Activated T-helper 17 cell treated with anti-CD3 and anti-CD28 coated beads, Interleukin-2, amount 50 U/mL, for 72 hours (primary cell): Measurements from ENCODE around the gene HECA. TPM values are rescaled to one million over a fixed set of nuclear protein-coding genes. Genes with fewer than 3 reads are reported as not detected.

Source experiments
- ATAC-seq: fragments of 150-1000 bp; cut with Tn5 transposase; replicated peaks from 2 replicates; pipeline ENCODE4 v1.10.0; 2021; ENCODE audit warnings: mild to moderate bottlenecking, moderate library complexity
- H3K27ac Mint-ChIP-seq: one replicate; pipeline ENCODE4 v1.8.0; 2022; ENCODE audit warnings: mixed read lengths
- H3K27me3 Mint-ChIP-seq: one replicate; pipeline ENCODE4 v1.8.0; 2022; ENCODE audit warnings: mixed read lengths
- H3K36me3 Mint-ChIP-seq: one replicate; pipeline ENCODE4 v1.8.0; 2022; ENCODE audit warnings: low read depth, mild to moderate bottlenecking, mixed read lengths
- H3K4me1 Mint-ChIP-seq: one replicate; pipeline ENCODE4 v1.8.0; 2022; ENCODE audit warnings: mixed read lengths
- H3K4me3 Mint-ChIP-seq: one replicate; pipeline ENCODE4 v1.8.0; 2022; ENCODE audit warnings: mild to moderate bottlenecking, mixed read lengths
- H3K9me3 Mint-ChIP-seq: one replicate; pipeline ENCODE4 v1.8.0; 2022; ENCODE audit warnings: mixed read lengths
- total RNA-seq, 2 donors: library from RNA; stranded (reverse); gene quantifications; one replicate each; pipeline ENCODE4 v1.2.3, GENCODE V29; 2022

HECA gene
- total RNA-seq, 2 donors from 2014 or later = 67.0 to 85.7 TPM

DNA sequence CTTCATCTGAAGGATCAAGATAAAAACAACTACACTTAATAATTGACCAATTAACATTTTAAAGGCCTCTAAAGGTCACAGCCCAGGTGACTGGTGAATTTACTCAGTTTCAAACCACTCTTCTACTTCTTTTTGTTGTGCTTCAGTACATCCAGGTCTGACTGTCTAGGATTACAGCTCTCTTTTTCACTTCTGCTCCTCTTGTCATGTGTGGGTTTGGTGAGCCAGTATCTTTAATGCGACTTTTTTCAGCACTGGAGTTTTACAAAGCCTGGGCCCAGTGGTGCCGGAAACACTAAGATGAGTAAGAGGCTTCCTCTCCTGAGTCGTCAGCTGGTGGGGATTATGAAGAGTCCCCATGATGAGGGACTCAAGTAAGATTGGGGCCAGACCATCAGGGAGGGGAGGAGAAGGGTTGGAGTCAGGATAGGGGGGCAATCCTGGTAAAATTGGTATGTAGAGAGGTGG, 27.0 kb downstream of the HECA start:
- peak overlapping the region; percentile 77 for H3K4me3 Mint-ChIP-seq
- peak overlapping the region; percentile 96 for H3K27ac Mint-ChIP-seq
- H3K27me3 Mint-ChIP-seq = no peaks in the 10 kb centered on the region
- ATAC-seq = peak; percentile 88
- peaks cover 62% of the 10 kb centered on the region for H3K4me1 Mint-ChIP-seq
- H3K36me3 Mint-ChIP-seq = peaks cover 70% of the 10 kb centered on the region
- H3K9me3 Mint-ChIP-seq = no peaks in the 10 kb centered on the region

DNA sequence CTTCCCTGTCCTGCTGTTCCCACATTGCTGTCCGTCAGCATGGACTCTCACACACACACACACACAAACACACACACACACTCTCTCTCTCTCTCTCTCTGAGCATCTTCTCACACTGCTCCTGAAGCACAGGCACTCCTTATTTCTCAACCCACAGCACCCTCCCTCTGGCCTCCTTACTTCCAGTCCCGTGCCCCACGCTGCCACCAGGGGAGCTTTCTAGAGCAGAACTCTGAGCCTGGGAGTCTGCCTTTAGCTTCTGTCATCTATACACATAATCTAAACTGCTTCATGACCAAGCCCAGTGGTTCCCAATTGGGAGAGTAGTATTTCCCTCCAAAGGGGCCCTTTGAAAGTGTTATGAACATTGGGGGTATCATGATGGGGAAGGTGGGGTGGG, 29.1 kb downstream of the HECA start:
- Mint-ChIP-seq H3K4me3 (peak overlapping the region; percentile 77), H3K4me1 (peaks cover 65% of the 10 kb centered on the region), H3K27me3 (no peaks in the 10 kb centered on the region), H3K9me3 (no peaks in the 10 kb centered on the region), H3K36me3 (peaks cover 80% of the 10 kb centered on the region), H3K27ac (peak overlapping the region; percentile 96)
- no peak for ATAC-seq

DNA sequence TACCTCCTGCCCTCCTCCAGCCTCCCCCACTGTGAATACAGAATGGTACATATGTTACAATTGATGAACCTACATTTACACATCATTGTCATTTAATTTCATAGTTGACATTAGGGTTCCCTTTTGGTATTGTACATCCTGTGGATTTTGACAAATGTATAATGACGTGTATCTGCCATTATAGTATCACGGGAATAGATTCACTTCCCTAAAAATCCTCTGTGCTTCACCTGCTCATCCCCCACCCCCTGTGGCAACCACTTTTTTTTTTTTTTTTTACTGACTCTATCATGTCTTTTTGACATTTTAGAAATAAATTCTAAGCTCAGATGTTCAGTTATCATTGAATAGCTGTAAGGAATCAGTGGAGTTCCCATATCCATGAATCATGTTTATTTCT, 30.4 kb downstream of the HECA start:
- Mint-ChIP-seq H3K9me3 (no peaks in the 10 kb centered on the region), H3K27ac (peak overlapping the region; percentile 96), H3K36me3 (peaks cover 93% of the 10 kb centered on the region), H3K4me3 (peak overlapping the region; percentile 77), H3K4me1 (peaks cover 72% of the 10 kb centered on the region), H3K27me3 (no peaks in the 10 kb centered on the region)
- ATAC-seq = no peak

GRCh38 chr6:139166238-139166955, 31.5 kb downstream of the HECA start:
- no peak for ATAC-seq
- Mint-ChIP-seq H3K4me1 (peaks cover 74% of the 10 kb centered on the region), H3K4me3 (peak overlapping the region; percentile 10), H3K27ac (peak overlapping the region; percentile 60), H3K36me3 (peaks cover 97% of the 10 kb centered on the region), H3K27me3 (no peaks in the 10 kb centered on the region), H3K9me3 (no peaks in the 10 kb centered on the region)

DNA sequence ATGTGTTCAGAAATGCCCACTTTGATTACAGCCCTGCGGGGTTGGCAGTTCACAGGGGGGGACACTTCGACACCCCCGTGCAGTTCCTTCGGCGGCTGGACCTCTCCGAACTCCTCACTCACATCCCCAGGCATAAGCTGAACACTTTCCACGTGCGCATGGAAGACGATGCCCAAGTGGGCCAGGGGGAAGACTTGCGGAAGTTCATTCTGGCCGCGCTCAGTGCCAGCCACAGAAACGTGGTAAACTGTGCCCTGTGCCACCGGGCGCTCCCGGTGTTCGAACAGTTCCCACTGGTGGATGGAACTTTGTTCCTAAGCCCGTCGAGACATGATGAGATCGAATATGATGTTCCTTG, 32.1 kb downstream of the HECA start:
- no peaks in the 10 kb centered on the region for H3K27me3 Mint-ChIP-seq
- no peak for ATAC-seq
- peak overlapping the region; percentile 10 for H3K4me3 Mint-ChIP-seq
- H3K36me3 Mint-ChIP-seq = peaks cover 97% of the 10 kb centered on the region
- peak overlapping the region; percentile 60 for H3K27ac Mint-ChIP-seq
- no peaks in the 10 kb centered on the region for H3K9me3 Mint-ChIP-seq
- peaks cover 69% of the 10 kb centered on the region for H3K4me1 Mint-ChIP-seq

DNA sequence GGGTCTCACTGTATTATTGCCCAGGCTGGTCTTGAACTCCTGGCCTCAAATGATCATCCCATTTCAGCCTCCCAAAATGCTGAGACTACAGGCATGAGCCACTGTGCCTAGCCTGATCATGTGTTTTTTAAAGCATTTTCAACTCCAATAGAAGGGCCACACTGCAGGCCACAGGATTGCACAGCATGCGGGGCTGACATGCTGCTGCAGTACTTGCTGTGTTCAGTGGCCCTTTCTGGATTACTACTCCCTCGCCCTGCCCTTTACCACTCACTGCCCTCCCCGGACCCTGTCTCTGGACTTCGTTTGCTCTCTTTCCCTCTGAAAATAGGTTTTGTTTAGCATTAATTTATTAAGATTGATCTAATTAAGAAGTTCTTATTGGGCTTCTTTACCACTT, 37.3 kb downstream of the HECA start:
- H3K36me3 Mint-ChIP-seq = peaks cover 100% of the 10 kb centered on the region
- ATAC-seq = no peak
- no peaks in the 10 kb centered on the region for H3K9me3 Mint-ChIP-seq
- peak overlapping the region; percentile 63 for H3K4me3 Mint-ChIP-seq
- H3K4me1 Mint-ChIP-seq = peaks cover 82% of the 10 kb centered on the region
- H3K27ac Mint-ChIP-seq = peak overlapping the region; percentile 88
- H3K27me3 Mint-ChIP-seq = no peaks in the 10 kb centered on the region

- Mint-ChIP-seq H3K9me3 (no peaks in the 10 kb centered on the region), H3K27ac (peak overlapping the region; percentile 88), H3K27me3 (no peaks in the 10 kb centered on the region), H3K4me1 (peaks cover 82% of the 10 kb centered on the region), H3K4me3 (peak overlapping the region; percentile 63), H3K36me3 (peaks cover 100% of the 10 kb centered on the region)
- ATAC-seq = peak; percentile 82
Observed at GRCh38 chr6:139172567-139172966, 37.7 kb downstream of the HECA start.

DNA sequence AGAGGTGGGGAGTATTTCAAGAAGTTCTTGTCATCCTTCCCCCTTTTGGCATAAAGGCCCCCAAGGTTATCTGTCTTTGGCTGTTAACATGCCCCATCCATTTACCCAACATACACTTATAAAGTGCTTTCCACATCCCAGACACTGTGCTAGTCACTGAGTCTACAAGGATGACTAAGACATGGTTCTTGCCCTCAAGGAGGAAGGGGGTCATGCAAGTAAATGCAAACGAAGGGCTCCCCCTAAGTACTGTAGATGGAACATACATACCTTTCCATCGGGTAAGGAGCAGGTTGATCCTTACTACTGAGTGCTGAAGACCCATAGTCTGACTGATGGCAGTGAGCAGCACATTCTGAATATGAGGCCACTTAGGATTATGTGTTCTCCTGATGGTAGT, 38.3 kb downstream of the HECA start:
- H3K4me3 Mint-ChIP-seq = peak overlapping the region; percentile 63
- H3K27ac Mint-ChIP-seq = peak overlapping the region; percentile 88
- no peaks in the 10 kb centered on the region for H3K27me3 Mint-ChIP-seq
- peaks cover 83% of the 10 kb centered on the region for H3K4me1 Mint-ChIP-seq
- peak; percentile 85 for ATAC-seq
- peaks cover 100% of the 10 kb centered on the region for H3K36me3 Mint-ChIP-seq
- no peaks in the 10 kb centered on the region for H3K9me3 Mint-ChIP-seq

DNA sequence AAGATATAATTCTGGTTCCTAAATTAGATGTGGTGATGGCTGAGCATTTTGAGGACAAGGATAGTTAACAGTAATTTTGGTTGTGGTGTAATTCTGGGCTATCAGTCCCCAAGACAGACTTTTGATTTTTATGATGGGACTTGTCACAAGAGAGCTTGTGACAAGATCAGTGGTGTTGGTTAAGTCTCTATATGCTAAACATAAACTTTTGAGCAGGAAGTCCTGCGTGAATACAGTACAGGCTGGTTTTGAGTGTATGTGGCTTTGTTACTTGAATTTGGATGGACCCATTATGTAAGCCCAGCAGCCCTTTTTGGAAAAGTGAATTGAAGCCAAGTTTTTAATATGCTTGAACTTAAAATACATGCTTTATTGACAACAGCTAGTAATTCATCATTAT, 38.9 kb downstream of the HECA start:
- Mint-ChIP-seq H3K4me3 (peak overlapping the region; percentile 63), H3K27ac (peak overlapping the region; percentile 88), H3K27me3 (no peaks in the 10 kb centered on the region), H3K36me3 (peaks cover 100% of the 10 kb centered on the region), H3K9me3 (no peaks in the 10 kb centered on the region), H3K4me1 (peaks cover 82% of the 10 kb centered on the region)
- ATAC-seq = peak; percentile 16

DNA sequence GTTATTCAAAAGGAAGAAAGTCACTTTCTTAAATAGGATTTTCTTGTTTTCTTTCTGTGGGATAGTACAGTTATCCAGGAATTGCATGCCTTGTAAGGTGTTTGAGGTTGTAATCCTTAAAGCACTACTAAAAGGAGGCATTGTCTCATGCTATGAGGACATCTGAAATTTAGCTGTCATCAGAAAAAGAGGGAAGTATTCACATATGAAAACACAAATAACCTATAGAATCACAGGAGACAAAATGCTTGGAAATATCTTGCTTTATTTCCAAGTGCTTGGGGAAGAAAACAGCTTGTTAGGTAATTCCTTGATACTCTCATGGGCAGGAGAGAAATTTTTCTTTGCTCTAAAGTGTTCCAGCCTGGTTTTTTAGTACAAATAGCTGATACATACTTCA, 40.1 kb downstream of the HECA start:
- H3K9me3 Mint-ChIP-seq = no peaks in the 10 kb centered on the region
- no peak for ATAC-seq
- H3K36me3 Mint-ChIP-seq = peaks cover 100% of the 10 kb centered on the region
- peak overlapping the region; percentile 13 for H3K27ac Mint-ChIP-seq
- H3K4me1 Mint-ChIP-seq = peaks cover 77% of the 10 kb centered on the region
- peak overlapping the region; percentile 63 for H3K4me3 Mint-ChIP-seq
- no peaks in the 10 kb centered on the region for H3K27me3 Mint-ChIP-seq

- peak overlapping the region; percentile 63 for H3K4me3 Mint-ChIP-seq
- H3K4me1 Mint-ChIP-seq = peaks cover 72% of the 10 kb centered on the region
- H3K9me3 Mint-ChIP-seq = no peaks in the 10 kb centered on the region
- H3K36me3 Mint-ChIP-seq = peaks cover 100% of the 10 kb centered on the region
- no peaks in the 10 kb centered on the region for H3K27me3 Mint-ChIP-seq
- peak overlapping the region; percentile 13 for H3K27ac Mint-ChIP-seq
- no peak for ATAC-seq
Observed at GRCh38 chr6:139175389-139175948, 40.6 kb downstream of the HECA start.

- no peak overlapping the region for H3K4me3 Mint-ChIP-seq
- no peaks in the 10 kb centered on the region for H3K9me3 Mint-ChIP-seq
- H3K36me3 Mint-ChIP-seq = peaks cover 67% of the 10 kb centered on the region
- peaks cover 55% of the 10 kb centered on the region for H3K4me1 Mint-ChIP-seq
- no peak for ATAC-seq
- no peaks in the 10 kb centered on the region for H3K27me3 Mint-ChIP-seq
- no peak overlapping the region for H3K27ac Mint-ChIP-seq
Observed at GRCh38 chr6:139181236-139181635, 46.4 kb downstream of the HECA start.

GRCh38 chr6:139184047-139184446, 49.2 kb downstream of the HECA start:
- Mint-ChIP-seq H3K27me3 (no peaks in the 10 kb centered on the region), H3K4me1 (peaks cover 42% of the 10 kb centered on the region), H3K4me3 (peak overlapping the region; percentile 54), H3K27ac (peak overlapping the region; percentile 86), H3K36me3 (peaks cover 43% of the 10 kb centered on the region), H3K9me3 (peaks cover 5% of the 10 kb centered on the region)
- ATAC-seq = peak; percentile 4

GRCh38 chr6:139184459-139184858, 49.6 kb downstream of the HECA start:
- peaks cover 5% of the 10 kb centered on the region for H3K9me3 Mint-ChIP-seq
- peak overlapping the region; percentile 86 for H3K27ac Mint-ChIP-seq
- H3K36me3 Mint-ChIP-seq = peaks cover 39% of the 10 kb centered on the region
- ATAC-seq = peak; percentile 70
- H3K4me1 Mint-ChIP-seq = peaks cover 37% of the 10 kb centered on the region
- no peaks in the 10 kb centered on the region for H3K27me3 Mint-ChIP-seq
- peak overlapping the region; percentile 54 for H3K4me3 Mint-ChIP-seq

DNA sequence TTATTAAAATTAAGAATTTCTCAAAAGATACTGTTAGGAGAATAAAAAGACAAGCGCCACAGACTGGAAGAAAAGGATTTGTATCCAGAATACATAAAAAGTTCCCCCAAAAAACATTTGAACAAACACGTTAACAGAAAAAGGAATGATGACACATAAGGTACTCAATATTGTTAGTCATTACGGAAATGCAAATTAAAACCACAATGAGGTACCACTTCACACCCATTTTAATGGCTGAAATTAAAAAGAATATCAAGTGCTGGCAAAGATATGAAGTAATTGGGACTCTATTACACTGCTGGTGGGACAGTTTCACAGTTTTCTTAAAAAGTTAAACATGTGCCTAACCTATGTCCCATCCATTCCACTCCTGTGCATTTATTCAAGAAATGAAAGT, 51.4 kb downstream of the HECA start:
- peak; percentile 70 for ATAC-seq
- Mint-ChIP-seq H3K4me3 (peak overlapping the region; percentile 54), H3K4me1 (peaks cover 35% of the 10 kb centered on the region), H3K27ac (peak overlapping the region; percentile 86), H3K9me3 (peaks cover 5% of the 10 kb centered on the region), H3K27me3 (no peaks in the 10 kb centered on the region), H3K36me3 (peaks cover 21% of the 10 kb centered on the region)
